Neural progenitor cell (in vitro differentiated cells): ENCODE measurements around the gene NGFR. TPM values are rescaled to one million over a fixed set of nuclear protein-coding genes. Genes with fewer than 3 reads are reported as not detected.

Experiments used
- DNase-seq: peaks from one replicate; pipeline ENCODE4 v3.0.0-alpha.2; 2016; ENCODE audit warnings: low spot score
- H2AFZ ChIP-seq: fragments of 200-600 bp; sonication (generic); replicated peaks from 2 replicates; pipeline ENCODE4 v1.6.1; 2016; ENCODE audit warnings: antibody characterized with exemption
- H3F3A ChIP-seq: fragments of 200-600 bp; sonication (generic); 2 replicates; pipeline ENCODE4 v1.6.1; 2016; ENCODE audit warnings: antibody characterized with exemption, low read depth
- H3K27ac ChIP-seq: fragments of 200-600 bp; sonication (generic); 2 replicates; pipeline ENCODE4 v1.5.1; 2016; ENCODE audit warnings: mild to moderate bottlenecking
- H3K27me3 ChIP-seq: fragments of 200-600 bp; sonication (generic); 2 replicates; pipeline ENCODE4 v1.6.1; 2016; ENCODE audit warnings: mild to moderate bottlenecking, moderate library complexity
- H3K36me3 ChIP-seq: fragments of 200-600 bp; sonication (generic); 2 replicates; pipeline ENCODE4 v1.5.1; 2016
- H3K4me1 ChIP-seq: fragments of 200-600 bp; sonication (generic); 2 replicates; pipeline ENCODE4 v1.6.1; 2016; ENCODE audit warnings: mixed run types
- H3K4me2 ChIP-seq: fragments of 200-600 bp; sonication (generic); 2 replicates; pipeline ENCODE4 v1.6.1; 2016
- H3K4me3 ChIP-seq: fragments of 200-600 bp; sonication (generic); 2 replicates; pipeline ENCODE4 v1.5.1; 2016
- H3K79me2 ChIP-seq: fragments of 200-600 bp; sonication (generic); 2 replicates; pipeline ENCODE4 v1.6.1; 2016; ENCODE audit warnings: low read depth
- H3K9ac ChIP-seq: fragments of 200-600 bp; sonication (generic); 2 replicates; pipeline ENCODE4 v1.6.1; 2016
- H3K9me3 ChIP-seq: fragments of 200-600 bp; sonication (generic); 2 replicates; pipeline ENCODE4 v1.5.1; 2016; ENCODE audit warnings: low read depth
- H4K20me1 ChIP-seq: fragments of 200-600 bp; sonication (generic); 2 replicates; pipeline ENCODE4 v1.6.1; 2016; ENCODE audit warnings: low read depth
- H3K27ac Mint-ChIP-seq: 3 replicates; pipeline ENCODE4 v1.8.0; 2021; ENCODE audit warnings: mixed read lengths
- H3K27me3 Mint-ChIP-seq: 2 replicates; pipeline ENCODE4 v1.8.0; 2022; ENCODE audit warnings: low read depth, mild to moderate bottlenecking, inconsistent platforms, moderate library complexity, mixed read lengths; ENCODE audit not compliant: insufficient read depth
- H3K36me3 Mint-ChIP-seq: 3 replicates; pipeline ENCODE4 v1.8.0; 2021; ENCODE audit warnings: mixed read lengths
- H3K4me1 Mint-ChIP-seq: 3 replicates; pipeline ENCODE4 v1.8.0; 2021; ENCODE audit warnings: mixed read lengths
- H3K4me3 Mint-ChIP-seq: 3 replicates; pipeline ENCODE4 v1.8.0; 2021; ENCODE audit warnings: mild to moderate bottlenecking, moderate library complexity, mixed read lengths
- H3K9me3 Mint-ChIP-seq: 3 replicates; pipeline ENCODE4 v1.8.0; 2020; ENCODE audit warnings: mixed read lengths
- CTCF ChIP-seq: fragments of 200-600 bp; sonication (generic); IDR thresholded peaks from 2 replicates; pipeline ENCODE4 v1.5.1; 2017; ENCODE audit warnings: antibody characterized with exemption, mild to moderate bottlenecking
- EZH2 ChIP-seq: fragments of 200-600 bp; sonication (generic); IDR thresholded peaks from 2 replicates; pipeline ENCODE4 v1.6.1; 2017; ENCODE audit warnings: antibody characterized with exemption, mild to moderate bottlenecking, moderate library complexity
- EZH2phosphoT487 ChIP-seq: fragments of 200-600 bp; sonication (generic); IDR thresholded peaks from 2 replicates; pipeline ENCODE4 v1.6.1; 2017; ENCODE audit warnings: antibody characterized with exemption
- total RNA-seq: library from RNA; depleted of rRNA; stranded (reverse); fragments of >200 nt; gene quantifications from 2 replicates; pipeline ENCODE4 v1.2.3, GENCODE V29; 2015; ENCODE audit warnings: low replicate concordance

The NGFR gene
- total RNA-seq, 1 donor from 2014 or later, result 6.6 TPM

GRCh38 chr17:49477709-49478108, 17.4 kb upstream of the NGFR start:
- H3K36me3 Mint-ChIP-seq, result no peaks in the 10 kb centered on the region
- Histone ChIP-seq H3K4me2 (no peak overlapping the region), H3K27ac (no peak overlapping the region), H3F3A (no peaks in the 10 kb centered on the region), H3K9me3 (no peaks in the 10 kb centered on the region), H3K4me3 (no peak overlapping the region), H3K36me3 (no peaks in the 10 kb centered on the region), H3K9ac (no peak overlapping the region), H3K79me2 (no peaks in the 10 kb centered on the region), H3K4me1 (peaks cover 4% of the 10 kb centered on the region), H3K27me3 (peaks cover 10% of the 10 kb centered on the region), H4K20me1 (no peaks in the 10 kb centered on the region), H2AFZ (no peak overlapping the region)
- no peak for DNase-seq
- H3K4me1 Mint-ChIP-seq, result peaks cover 14% of the 10 kb centered on the region
- H3K27ac Mint-ChIP-seq, result no peak overlapping the region
- H3K9me3 Mint-ChIP-seq, result peaks cover 2% of the 10 kb centered on the region
- no peak for TF ChIP-seq EZH2phosphoT487
- TF ChIP-seq CTCF, result no peak
- no peak for TF ChIP-seq EZH2
- H3K27me3 Mint-ChIP-seq, result peaks cover 45% of the 10 kb centered on the region
- no peak overlapping the region for H3K4me3 Mint-ChIP-seq

- no peaks in the 10 kb centered on the region for H3K9me3 ChIP-seq
- Mint-ChIP-seq H3K27me3 (peaks cover 36% of the 10 kb centered on the region), H3K27ac (no peak overlapping the region), H3K4me1 (peaks cover 29% of the 10 kb centered on the region), H3K36me3 (no peaks in the 10 kb centered on the region), H3K4me3 (no peak overlapping the region), H3K9me3 (no peaks in the 10 kb centered on the region)
- H3K36me3 ChIP-seq, result no peaks in the 10 kb centered on the region
- no peak for DNase-seq
- TF ChIP-seq EZH2phosphoT487 (no peak), EZH2 (no peak), CTCF (no peak)
- no peak overlapping the region for H3K27ac ChIP-seq
- H3K4me1 ChIP-seq, result peaks cover 9% of the 10 kb centered on the region
- no peak overlapping the region for H3K4me3 ChIP-seq
- H3K4me2 ChIP-seq, result no peak overlapping the region
- peaks cover 6% of the 10 kb centered on the region for H3F3A ChIP-seq
- H2AFZ ChIP-seq, result no peak overlapping the region
- no peak overlapping the region for H3K9ac ChIP-seq
- H4K20me1 ChIP-seq, result no peaks in the 10 kb centered on the region
- peaks cover 10% of the 10 kb centered on the region for H3K27me3 ChIP-seq
- H3K79me2 ChIP-seq, result no peaks in the 10 kb centered on the region
Measured at GRCh38 chr17:49480836-49481615, 14.1 kb upstream of the NGFR start.

GRCh38 chr17:49482144-49482817, 12.8 kb upstream of the NGFR start:
- Mint-ChIP-seq H3K4me1 (peaks cover 39% of the 10 kb centered on the region), H3K9me3 (no peaks in the 10 kb centered on the region)
- peaks cover 10% of the 10 kb centered on the region for H3K27me3 ChIP-seq

More at GRCh38 chr17:49482144-49482817, 12.8 kb upstream of the NGFR start:
- no peak overlapping the region for H3K4me3 Mint-ChIP-seq
- Histone ChIP-seq H3K79me2 (no peaks in the 10 kb centered on the region), H3F3A (peaks cover 15% of the 10 kb centered on the region), H3K27ac (no peak overlapping the region), H3K9me3 (no peaks in the 10 kb centered on the region), H3K36me3 (no peaks in the 10 kb centered on the region), H4K20me1 (no peaks in the 10 kb centered on the region), H3K4me3 (no peak overlapping the region), H3K4me2 (no peak overlapping the region), H2AFZ (no peak overlapping the region), H3K4me1 (peaks cover 21% of the 10 kb centered on the region), H3K9ac (no peak overlapping the region)
- H3K27me3 Mint-ChIP-seq, result peaks cover 31% of the 10 kb centered on the region
- TF ChIP-seq EZH2phosphoT487 (no peak), EZH2 (no peak), CTCF (no peak)
- no peaks in the 10 kb centered on the region for H3K36me3 Mint-ChIP-seq
- H3K27ac Mint-ChIP-seq, result no peak overlapping the region
- no peak for DNase-seq
